ENCODE results near the gene RPAIN.

DNA sequence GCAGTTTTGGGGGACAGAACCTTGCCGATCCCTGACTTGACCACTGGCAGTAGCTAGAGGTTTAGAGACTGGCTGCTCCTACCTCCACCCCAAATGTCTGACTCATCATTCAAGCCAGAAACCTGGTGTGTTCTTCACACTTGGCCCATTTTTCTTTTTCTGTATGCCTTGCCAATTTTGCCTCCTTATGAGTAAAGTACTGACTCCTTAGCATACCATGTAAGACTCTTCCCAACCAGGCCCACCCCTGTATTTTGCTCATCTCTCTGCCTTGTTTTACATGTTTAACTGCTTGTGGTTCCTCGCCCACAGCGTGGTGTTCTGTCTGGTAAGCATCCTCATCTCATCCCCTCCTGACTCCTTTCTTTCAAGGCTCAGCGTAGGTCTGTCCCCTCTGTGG, 38.4 kb upstream of the RPAIN start:
- TF ChIP-seq, protein P1, sequence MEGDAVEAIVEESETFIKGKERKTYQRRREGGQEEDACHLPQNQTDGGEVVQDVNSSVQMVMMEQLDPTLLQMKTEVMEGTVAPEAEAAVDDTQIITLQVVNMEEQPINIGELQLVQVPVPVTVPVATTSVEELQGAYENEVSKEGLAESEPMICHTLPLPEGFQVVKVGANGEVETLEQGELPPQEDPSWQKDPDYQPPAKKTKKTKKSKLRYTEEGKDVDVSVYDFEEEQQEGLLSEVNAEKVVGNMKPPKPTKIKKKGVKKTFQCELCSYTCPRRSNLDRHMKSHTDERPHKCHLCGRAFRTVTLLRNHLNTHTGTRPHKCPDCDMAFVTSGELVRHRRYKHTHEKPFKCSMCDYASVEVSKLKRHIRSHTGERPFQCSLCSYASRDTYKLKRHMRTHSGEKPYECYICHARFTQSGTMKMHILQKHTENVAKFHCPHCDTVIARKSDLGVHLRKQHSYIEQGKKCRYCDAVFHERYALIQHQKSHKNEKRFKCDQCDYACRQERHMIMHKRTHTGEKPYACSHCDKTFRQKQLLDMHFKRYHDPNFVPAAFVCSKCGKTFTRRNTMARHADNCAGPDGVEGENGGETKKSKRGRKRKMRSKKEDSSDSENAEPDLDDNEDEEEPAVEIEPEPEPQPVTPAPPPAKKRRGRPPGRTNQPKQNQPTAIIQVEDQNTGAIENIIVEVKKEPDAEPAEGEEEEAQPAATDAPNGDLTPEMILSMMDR (IDR thresholded peaks at IDR 0.05; ENCODE audit: low read depth, low read length, missing input control): no peak
- no peak for TF ChIP-seq TAF1 (conservative IDR thresholded peaks at IDR 0.05)
- TF ChIP-seq, protein P2, sequence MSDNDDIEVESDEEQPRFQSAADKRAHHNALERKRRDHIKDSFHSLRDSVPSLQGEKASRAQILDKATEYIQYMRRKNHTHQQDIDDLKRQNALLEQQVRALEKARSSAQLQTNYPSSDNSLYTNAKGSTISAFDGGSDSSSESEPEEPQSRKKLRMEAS (IDR thresholded peaks at IDR 0.05): no peak
- no peak for TF ChIP-seq FOXA1 (IDR thresholded peaks at IDR 0.05)
- no peak for TF ChIP-seq SP1 (IDR thresholded peaks at IDR 0.05)
- TF ChIP-seq RAD21 (IDR thresholded peaks at IDR 0.05): no peak
- TF ChIP-seq RXRA (IDR thresholded peaks at IDR 0.05): no peak
